Stimulated activated CD4-positive, alpha-beta T cell treated with anti-CD3 and anti-CD28 coated beads, TNF-alpha, amount 100 ng/mL, for 24 hours (primary cell): Measurements from ENCODE around the gene GPM6B.

Experiments
- DNase-seq, 3 experiments: peaks; one replicate each; pipeline ENCODE4 v3.0.0-alpha.2; 2020; ENCODE audit warnings: low read depth in 3 of 3

GPM6B gene

DNA sequence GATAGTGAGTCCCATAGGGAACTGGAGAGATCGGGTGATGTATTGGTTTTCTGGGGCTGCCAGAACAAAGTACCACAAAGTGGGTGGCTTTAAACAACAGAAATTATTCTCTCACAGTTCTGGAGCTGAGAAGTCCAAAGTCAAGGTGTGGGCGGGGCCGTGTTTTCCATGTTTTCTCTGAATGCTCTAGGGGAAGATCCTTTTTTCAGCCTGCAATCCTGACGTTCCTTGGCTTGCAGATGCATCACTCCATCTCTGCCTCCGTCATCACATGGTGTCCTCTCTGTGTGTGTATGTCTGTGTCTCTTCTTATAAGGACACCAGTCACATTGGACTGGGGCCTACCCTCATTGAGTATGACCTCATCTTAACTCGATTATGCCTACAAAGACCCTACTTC, 7.9 kb upstream of the GPM6B start:
- no peak for DNase-seq

DNA sequence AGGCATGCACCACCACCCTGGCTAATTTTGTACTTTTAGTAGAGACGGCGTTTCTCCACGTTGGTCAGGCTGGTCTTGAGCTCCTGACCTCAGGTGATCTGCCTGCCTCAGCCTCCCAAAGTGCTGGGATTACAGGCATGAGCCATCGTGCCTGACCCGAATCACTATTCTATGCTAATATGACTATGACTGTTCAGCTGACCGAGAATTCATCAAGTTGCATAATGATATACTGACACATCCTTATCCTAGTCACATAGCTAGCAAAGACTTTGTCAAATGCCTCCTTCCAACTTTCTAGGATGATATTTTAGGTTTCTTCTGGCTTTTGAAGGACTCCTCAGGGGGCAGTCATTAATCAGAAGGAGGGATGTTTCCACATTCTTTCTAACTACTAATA, 4.8 kb upstream of the GPM6B start:
- no peak for DNase-seq

DNA sequence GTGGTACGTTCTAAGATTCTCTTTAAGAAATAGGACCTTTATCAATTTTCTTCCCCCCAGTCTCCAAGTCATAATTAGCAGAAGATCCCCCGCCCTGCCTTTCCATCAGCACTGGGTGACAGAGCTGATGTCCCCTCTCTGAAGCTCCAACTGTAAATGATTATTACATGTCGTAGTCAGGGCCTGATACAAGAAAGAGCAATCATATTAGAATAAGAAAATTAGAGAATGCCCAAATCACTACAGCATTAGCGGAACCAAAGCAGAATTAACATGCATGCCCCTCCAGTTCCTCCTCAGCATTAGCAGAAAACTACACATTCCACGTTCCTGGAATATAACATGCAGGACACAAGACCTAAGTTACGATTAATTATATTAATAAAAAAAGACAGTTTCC, 717 bp downstream of the GPM6B start:
- no peak for DNase-seq

DNA sequence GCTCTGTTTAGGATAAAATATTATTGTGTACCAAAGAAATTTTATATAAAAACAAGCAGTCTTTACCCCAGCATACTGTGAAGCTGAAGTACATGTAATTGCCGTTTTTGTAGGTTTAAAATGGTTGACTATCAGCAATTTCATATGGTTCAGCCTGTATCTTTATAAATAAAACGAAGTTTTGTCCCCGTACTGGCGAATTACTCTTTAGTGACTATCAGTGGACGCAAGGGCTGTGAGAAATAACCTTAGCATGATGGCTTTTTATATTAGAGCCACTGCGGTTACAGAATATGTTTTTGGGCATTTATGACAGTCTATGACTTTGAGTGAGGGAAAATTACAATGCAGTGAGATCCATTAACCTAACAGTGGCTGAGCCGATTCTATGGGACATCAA, 1.2 kb downstream of the GPM6B start:
- no peak for DNase-seq

DNA sequence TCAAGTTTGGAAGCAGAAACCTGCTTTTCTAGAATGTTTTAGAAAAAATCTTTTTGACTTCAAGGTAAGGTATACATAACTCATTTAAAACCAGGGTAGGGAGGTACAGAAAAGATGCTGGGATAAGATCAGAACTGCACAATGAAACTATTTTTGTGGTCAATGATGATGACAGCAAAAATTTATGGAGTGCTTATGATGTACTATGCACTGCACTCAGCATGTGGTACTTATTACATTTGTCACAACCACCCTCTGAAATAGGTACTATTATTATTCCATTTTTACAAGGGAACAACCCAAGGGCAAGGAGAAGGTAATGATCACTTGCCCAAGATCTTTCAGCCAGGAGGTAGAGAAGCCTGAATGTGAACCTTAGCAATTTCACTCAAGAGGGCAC, 8.0 kb downstream of the GPM6B start:
- DNase-seq = no peak

DNA sequence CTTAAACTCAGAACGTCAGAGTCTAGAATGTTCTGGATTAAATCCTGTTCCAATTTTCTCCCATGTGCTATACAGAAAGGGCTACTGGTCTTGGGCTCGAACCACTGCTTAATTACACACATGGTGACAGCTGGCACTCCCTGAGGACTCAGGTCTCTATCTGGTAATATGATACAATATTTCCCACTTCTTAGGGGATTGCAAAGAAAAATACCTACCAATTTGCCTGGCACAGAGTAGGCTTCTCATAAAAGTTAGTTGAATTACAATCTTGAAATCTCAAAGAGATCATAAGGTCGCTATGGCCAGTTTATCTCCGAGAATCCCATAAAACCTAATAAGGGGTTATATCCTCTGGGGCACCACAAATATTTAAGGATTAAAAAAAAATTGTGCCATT, 8.6 kb downstream of the GPM6B start:
- DNase-seq = no peak

DNA sequence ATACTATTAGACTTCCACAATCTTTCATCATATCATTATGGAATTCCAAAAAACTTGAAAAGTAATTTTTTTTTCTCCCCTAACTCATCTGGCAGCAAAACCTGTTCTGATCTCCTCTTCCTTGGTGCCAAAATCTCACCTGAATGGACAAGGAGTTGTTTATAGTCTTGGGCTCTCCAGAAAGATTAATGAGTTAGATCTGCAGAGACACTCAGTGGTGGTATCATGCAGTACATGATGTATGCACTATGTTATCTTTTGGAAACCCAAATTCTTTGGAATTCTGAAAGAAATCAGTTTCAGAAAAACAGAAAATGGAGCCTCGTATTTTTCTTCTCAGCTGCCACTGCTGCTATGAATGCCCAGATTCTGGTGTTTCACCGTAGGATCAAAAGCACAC, 11.7 kb downstream of the GPM6B start:
- DNase-seq = no peak

DNA sequence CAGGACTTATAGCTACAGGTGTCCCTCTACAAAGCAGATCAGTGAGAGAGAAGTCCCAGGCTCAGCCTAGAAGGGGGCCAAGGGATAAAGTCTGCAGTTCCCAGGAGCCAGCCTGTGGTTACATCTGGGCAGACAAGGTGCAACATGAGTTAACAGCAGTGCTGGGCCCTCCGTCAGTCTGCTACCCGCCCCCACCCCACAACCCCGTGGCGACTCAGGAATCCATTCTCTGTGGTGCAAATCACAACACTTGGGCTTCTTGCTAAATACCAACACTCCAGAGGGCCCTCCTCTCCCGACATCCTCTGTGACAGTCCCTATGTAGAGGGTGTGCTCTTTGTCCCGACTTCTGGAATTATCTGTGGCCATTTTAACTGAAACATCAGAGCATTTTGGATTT, 13.8 kb downstream of the GPM6B start:
- DNase-seq = no peak

DNA sequence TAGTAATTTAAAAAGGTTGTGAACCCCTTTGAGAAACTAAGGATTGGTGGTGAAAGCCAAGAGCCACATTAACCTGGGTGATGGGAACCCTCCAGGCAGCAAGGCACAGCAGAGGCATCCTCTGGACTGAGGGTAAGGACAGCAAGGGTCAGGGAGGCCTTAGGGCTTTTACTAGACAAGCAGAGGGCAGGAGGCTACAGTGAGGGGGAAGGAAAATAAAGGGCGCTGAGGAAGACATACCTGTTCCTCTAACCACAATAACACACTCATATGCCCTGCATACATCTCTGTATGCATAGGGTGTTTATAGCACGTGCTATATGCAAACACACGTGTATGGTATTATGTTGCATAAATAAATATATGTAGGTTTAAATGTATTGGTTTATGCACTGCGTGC, 18.7 kb downstream of the GPM6B start:
- no peak for DNase-seq

DNA sequence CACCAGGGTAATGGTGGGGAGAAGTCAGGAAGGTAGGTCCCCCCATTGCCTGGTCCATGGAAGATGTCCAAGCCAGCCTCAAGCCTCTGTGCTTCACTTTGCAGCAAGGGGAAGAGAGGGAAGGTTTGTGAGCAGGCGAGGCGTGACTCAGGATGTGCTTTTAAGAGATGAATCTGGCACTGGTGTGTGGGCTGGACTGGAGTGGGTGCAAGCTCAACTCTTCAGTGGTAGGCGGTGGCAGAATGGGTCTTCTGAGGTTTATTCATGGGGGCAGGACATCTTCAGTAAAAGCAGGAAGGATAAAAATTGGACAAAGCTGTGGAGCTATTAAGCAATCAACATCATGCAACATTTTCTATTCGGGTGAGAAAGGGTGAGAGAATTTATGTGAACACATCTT, 19.4 kb downstream of the GPM6B start:
- no peak for DNase-seq

DNA sequence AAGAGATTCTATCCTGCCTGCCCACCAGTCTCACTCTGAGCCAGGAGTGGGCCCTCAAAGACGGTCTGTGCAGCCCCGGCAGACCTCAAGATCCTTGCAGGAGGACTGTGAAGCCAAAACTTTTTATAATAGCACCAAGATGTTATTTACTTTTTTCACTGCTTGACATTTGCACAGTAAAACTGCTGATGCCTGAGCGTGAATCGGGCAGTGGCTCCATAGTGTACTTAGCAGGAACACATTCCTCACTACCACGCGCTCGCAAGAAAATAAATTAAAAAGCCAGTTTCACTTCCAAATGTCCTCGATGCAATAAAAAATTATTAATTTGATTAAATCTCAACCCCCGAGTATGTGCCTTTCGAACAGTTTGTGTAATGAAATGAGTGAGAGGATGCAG, 22.5 kb downstream of the GPM6B start:
- DNase-seq = no peak

DNA sequence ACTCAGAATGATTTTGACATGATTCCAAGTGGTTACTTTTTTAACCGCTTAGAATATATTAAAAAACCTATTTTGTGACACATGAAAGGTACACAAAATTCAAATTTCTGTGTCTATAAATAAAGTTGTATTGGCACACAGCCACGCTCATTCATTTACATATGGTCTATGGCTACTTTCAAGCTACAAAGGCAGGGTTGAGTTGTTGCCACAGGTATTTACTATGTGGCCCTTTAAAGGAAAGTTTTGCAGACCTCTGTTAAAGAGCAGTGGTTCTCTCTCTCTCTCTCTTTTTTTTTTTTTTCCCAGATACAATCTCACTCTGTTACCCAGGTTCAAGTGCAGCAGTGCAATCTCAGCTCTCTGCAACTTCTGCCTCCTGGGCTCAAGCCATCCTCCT, 23.0 kb downstream of the GPM6B start:
- DNase-seq = no peak

DNA sequence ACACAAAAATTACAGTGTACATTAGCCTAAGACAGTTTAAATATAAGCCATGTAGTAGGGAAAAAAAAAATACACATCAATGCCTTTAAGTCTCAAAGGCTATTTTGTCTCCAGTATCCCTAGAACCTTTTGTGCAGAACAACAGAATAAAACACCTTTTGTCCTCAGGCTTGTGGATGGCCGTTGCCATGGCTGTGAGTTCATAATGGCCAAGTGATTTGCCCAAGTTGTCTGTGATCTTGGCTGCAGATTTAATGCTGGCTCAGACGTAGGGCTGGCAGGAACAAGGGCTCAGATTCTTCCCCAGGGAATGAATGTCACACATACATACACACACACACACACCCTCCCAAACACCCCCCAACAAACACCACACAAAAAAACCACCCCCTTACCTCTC, 25.3 kb downstream of the GPM6B start:
- DNase-seq = no peak

DNA sequence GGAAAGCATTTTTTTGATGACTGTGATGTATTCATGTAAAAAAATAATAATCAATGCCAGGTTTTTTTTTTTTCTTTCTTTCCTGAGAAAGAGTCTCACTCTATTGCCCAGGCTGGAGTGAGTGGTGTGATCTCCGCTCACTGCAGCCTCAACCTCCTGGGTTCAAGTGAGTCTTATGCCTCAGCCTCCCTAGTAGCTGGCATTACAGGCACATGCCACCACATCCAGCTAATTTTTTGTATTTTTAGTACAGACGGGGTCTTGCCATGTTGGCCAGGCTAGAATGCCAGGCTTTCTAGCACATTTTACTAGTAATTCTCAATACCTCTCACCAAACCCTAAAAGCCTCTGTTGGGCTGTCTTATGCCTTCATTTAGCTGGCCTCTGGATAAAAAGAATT, 25.7 kb downstream of the GPM6B start:
- DNase-seq = no peak

DNA sequence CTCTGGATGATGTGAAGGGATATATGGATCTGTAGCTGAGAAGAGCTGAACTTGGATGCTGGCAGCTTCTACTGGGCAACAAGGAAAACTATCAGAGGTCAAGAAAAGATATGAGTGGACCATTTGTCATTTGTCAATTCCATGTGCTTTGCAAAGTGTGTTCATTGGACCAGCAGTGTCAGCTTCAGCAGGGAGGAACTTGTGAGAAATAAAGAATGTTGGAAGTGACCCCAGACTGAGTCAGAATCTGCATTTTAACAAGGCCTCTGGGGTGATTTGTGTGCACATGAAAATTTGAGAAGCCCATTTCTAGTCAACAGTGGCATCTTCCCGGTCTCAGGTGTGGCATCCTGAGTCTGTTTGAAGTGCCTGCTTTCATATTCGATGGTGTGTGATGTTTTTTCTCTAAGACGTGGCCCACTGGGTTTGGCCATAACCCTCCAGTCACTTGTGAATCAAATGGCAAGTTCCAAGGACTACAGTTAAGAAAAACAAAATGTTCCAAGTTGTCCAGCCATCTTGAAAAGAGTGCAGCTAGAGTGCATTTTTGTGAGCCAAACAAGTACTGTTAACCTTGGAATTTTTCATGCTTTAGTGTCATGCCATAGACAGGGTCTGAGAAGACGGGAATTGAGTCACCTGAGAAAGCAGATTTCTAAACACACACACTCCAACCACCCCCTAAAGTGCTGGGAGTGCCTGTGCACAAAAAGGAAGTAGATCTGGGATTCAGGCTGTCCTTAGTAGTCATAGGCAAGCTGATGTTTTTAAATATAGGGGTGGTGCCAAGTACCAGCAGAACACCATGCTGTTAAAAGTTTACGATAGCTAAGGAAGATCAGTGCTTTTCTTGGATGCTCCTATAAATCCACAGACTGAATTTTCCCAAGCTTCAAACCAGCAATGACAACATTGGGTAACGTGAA, 26.4 kb downstream of the GPM6B start:
- no peak for DNase-seq

DNA sequence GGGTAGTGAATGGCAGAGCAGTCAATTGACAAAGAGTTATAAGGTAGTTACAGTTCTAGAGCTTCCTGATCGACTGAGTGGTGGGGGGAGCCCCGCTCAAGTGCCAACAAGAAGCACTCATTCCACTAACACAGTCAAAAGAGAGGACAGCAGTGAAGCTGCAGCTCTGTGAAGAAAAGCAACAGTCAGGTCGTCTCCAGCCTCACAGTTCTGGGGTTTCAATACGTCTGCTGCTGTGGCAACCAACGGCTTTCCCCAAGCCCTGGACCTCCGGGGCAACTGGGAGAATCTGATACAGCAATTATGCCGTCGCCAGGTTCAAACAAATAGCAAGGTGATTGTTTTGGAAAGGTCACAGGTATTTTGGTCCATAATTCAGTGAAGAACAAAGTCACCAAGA, 30.8 kb downstream of the GPM6B start:
- no peak for DNase-seq

DNA sequence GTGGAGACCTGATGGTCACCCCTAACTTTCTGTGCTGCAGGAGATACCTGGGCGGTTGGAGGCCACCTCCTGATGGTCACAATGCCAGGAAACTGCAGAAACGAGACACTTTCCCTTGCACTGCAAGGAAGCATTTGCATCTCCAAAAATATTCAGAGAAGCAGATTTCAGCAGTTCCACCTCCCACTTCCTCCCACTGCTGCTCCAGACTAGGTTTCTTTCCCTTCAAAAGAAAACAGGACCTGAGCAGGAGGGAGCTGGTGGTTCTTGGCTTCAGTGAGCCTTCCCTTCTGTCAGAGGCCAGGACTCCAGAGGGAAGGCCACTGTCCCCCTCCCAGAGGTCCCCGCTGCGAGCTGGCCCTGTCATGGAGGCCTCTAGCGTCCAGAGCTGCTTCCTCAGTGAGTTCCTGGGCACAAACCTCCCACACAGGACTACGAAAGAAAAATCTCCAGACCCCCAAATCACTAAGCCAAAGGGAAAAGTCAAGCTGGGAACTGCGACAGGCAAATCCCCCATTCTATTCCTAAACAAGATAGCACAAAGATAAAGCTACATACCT, 35.9 kb downstream of the GPM6B start:
- no peak for DNase-seq

DNA sequence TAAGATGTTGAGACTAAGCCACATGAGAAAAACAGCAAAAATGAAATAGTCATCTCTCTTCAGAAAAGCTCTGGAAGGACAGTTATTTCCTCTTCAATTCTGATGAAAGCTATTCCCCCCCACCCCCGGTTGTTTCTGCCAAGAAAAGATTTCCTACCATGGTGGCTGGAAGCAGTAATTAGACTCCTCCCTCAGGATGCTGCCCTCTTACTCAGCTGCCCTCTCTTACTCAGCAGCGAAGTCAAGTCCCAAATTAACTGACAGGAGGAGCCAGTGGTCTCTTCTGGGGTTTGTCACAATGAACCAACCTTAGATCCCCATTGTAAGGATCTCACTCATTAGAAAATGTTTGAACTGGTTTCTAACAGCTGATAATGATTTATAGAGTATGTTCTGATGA, 38.0 kb downstream of the GPM6B start:
- no peak for DNase-seq

DNA sequence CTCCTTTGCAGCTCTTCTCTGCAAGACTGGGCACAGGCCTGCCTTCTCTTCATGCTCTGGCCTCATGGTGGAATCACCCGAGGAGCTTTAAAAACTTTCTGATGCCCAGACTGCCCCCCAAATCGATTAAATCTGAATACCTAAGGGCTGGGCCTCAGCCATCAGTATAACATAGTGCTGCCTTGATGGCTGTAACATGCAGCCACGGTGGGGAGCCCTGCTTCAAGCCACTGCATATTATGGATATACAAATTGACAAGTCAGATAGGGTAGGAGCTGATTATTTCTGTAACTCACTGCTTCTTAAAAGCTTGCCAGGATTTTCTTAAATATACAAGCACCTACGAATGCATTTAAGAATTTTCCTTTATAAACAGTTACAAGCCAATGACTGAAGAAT, 40.5 kb downstream of the GPM6B start:
- DNase-seq = no peak

DNA sequence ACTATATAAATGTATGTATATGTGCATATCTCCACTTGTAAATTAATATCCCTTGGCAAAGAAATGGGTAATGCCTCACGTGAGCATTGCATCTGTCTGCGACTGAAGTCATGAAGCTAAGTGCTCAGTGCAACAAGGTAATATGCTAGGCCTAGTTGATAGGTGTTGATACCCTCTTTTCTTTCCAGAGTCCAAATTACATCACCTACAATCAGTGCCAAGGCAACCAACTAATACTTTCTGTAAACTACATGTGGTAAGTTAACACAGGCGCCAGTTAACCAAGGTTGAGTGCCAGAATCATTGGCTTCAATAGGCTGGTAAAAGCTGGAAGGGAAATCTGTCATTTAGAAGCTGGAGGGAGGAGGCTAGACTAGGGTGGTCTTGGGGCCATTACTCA, 41.1 kb downstream of the GPM6B start:
- no peak for DNase-seq

DNA sequence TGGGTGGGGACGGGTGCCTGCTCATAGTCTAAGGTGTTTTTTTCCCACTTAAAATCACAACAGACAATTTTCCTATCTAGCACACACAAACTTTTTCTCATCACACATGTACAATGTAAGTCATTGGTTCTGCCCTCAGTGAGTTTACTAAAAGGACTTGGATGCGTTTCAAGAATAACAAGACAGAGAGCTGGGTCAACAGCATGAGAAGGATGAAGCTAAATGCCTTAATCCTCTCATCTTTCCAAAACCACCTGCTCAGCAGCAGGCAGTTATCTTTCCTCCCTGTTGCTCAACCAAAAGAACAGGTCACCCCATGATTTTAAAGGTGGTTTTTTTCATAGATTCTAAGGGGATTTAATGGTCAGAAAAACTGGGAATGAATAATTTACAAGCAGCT, 42.2 kb downstream of the GPM6B start:
- no peak for DNase-seq

DNA sequence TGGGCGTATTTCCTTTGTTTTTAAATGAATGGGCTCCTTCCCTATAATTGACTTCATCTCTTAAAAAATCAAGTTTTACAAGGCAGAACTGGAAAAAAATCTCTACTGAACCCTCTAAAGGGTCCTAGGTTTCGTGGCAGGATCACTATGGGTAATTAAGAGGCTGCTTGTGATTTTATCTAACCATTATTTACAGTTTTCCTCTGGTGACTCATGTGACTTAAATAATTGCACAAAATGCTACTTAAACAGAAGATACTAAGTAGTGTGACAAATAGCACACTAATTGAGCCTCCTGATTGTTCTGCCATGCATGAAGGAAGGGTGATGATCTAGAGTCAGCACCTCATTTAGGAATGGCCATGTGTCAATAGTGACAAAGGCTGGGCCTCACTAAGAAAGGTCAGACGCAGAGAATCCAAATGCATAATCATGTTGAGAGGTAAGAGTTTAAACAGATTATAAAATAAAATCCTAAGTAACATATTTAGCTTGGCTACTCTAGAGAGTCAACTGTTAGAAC, 46.8 kb downstream of the GPM6B start:
- no peak for DNase-seq

DNA sequence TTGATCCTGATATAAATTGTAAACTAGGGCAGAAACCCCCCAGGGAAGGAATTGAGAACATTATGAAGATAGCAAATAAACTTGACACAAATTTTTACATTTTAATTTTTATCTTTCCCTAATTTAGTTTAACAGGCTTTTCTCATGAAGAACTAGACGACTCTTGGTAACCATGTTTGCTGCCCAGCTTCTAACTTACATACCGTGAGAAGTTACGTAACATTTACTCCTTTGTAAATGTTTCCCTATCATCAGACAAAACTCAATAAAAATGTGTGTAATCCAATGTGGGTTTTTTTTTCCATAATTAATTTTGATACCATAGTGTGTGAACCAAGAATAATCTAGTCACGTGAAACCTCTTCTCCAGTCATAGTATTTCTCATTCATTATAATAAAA, 48.0 kb downstream of the GPM6B start:
- DNase-seq = no peak

DNA sequence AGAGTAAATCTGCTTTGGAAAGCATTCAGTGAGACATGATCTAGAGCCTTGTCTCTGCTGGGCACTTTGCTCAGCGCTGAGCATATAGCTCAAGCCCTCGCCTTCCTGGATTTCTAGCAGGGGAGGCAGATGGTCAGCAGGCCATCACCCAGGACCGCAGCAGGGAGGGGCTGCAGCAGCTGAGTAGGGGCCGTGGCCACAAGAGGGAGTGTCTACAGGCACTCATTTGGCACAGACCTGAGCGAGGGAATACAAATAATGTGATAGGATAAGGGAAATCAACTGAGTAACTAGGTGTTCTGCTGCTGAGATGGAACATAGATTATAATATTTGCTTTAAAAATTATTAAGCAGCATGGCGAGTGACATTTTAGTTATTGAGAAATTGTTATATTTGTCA, 52.1 kb downstream of the GPM6B start:
- no peak for DNase-seq
